Measurements from ENCODE around the gene KDM6A. TPM values are rescaled to one million over a fixed set of nuclear protein-coding genes. Genes with fewer than 3 reads are reported as not detected.

Gene KDM6A
- total RNA-seq, 1 experiment from 2014 or later, result 21.0 TPM

- Histone ChIP-seq H3K9me2 (ENCODE audit: insufficient read depth) (no peaks in the 10 kb centered on the region), H3K27ac (ENCODE audit: low read depth, low read length) (no peak overlapping the region), H3K9ac (ENCODE audit: low read length) (no peak overlapping the region), H2AFZ (ENCODE audit: low read depth, low read length, poor library complexity, severe bottlenecking) (peak overlapping the region; percentile 78), H3K4me2 (ENCODE audit: low read length) (0 out of 2 replicates have a peak overlapping the region, but pooled peaks have one; percentile 12), H3K36me3 (ENCODE audit: control insufficient read depth in 1 of 2, insufficient read depth in 2 of 2, low read length in 2 of 2) (no peaks in the 10 kb centered on the region), H3K4me3 (replicated peaks in 1 of 2; ENCODE audit: low read depth in 1 of 2, low read length in 2 of 2) (no peak overlapping the region), H3K79me2 (ENCODE audit: insufficient read depth, low read length) (no peaks in the 10 kb centered on the region), H4K20me1 (ENCODE audit: insufficient read depth) (no peaks in the 10 kb centered on the region), H3K27me3 (ENCODE audit: insufficient read depth, low read length) (no peaks in the 10 kb centered on the region), H3K4me1 (ENCODE audit: control insufficient read depth in 1 of 2, insufficient read depth in 2 of 2, low read length in 2 of 2) (peaks cover 0 to 5% of the 10 kb centered on the region in 2 experiments; a peak in 2 of 4 replicates), H3K9me3 (ENCODE audit: control insufficient read depth in 1 of 2, insufficient read depth in 1 of 2, low read depth in 1 of 2, low read length in 2 of 2) (no peaks in the 10 kb centered on the region)
- ATAC-seq (peak; percentile 66), DNase-seq (ENCODE audit: low read depth, low spot score) (peak; percentile 10)
- intact Hi-C loops (cut with micrococcal nuclease), result no loop called here
- BruUV-seq (replicated peaks), result no TSS peak
- CTCF ChIA-PET, result no interaction called here
- RAD21 ChIA-PET (ENCODE audit: low non-redundant PET in 1 of 2, low total read pairs in 2 of 2, uncharacterized antibody in 2 of 2, unreplicated experiment in 2 of 2), result no interaction called here
- TF ChIP-seq REST (IDR thresholded peaks at IDR 0.05; ENCODE audit: low read depth) (no peak), MAX (IDR thresholded peaks at IDR 0.05) (peak; percentile 36; the same call in 1 of the 2 replicates), FOSL1 (IDR thresholded peaks at IDR 0.05; ENCODE audit: low read depth) (peak; percentile 45; the same call in 1 of the 2 replicates), JUND (IDR thresholded peaks at IDR 0.05) (peak; percentile 41; the same call in 1 of the 2 replicates)
- POLR2A ChIA-PET, result no interaction called here
Observed at GRCh38 chrX:44828008-44828605, 44.9 kb upstream of the KDM6A start.

- no peak for ATAC-seq
- BruUV-seq (replicated peaks), result no TSS peak
- RAD21 ChIA-PET (ENCODE audit: low non-redundant PET in 1 of 2, low total read pairs in 2 of 2, uncharacterized antibody in 2 of 2, unreplicated experiment in 2 of 2), result no interaction called here
- H3K9me3 ChIP-seq (ENCODE audit: control insufficient read depth in 1 of 2, insufficient read depth in 1 of 2, low read depth in 1 of 2, low read length in 2 of 2), result no peaks in the 10 kb centered on the region
- H3K9me2 ChIP-seq (ENCODE audit: insufficient read depth), result no peaks in the 10 kb centered on the region
- no peaks in the 10 kb centered on the region for H3K27me3 ChIP-seq (ENCODE audit: insufficient read depth, low read length)
- no peak overlapping the region for H3K4me3 ChIP-seq (replicated peaks in 1 of 2; ENCODE audit: low read depth in 1 of 2, low read length in 2 of 2)
- H3K27ac ChIP-seq (ENCODE audit: low read depth, low read length), result no peak overlapping the region
- H2AFZ ChIP-seq (ENCODE audit: low read depth, low read length, poor library complexity, severe bottlenecking), result no peak overlapping the region
- POLR2A ChIA-PET, result no interaction called here
- CTCF ChIA-PET, result no interaction called here
- intact Hi-C loops (cut with micrococcal nuclease), result no loop called here
- H3K36me3 ChIP-seq (ENCODE audit: control insufficient read depth in 1 of 2, insufficient read depth in 2 of 2, low read length in 2 of 2), result no peaks in the 10 kb centered on the region
- peaks cover 0 to 5% of the 10 kb centered on the region in 2 experiments; a peak in 2 of 4 replicates for H3K4me1 ChIP-seq (ENCODE audit: control insufficient read depth in 1 of 2, insufficient read depth in 2 of 2, low read length in 2 of 2)
- H3K4me2 ChIP-seq (ENCODE audit: low read length), result no peak overlapping the region
- no peaks in the 10 kb centered on the region for H3K79me2 ChIP-seq (ENCODE audit: insufficient read depth, low read length)
- H4K20me1 ChIP-seq (ENCODE audit: insufficient read depth), result no peaks in the 10 kb centered on the region
- DNase-seq (ENCODE audit: low read depth, low spot score), result no peak
- H3K9ac ChIP-seq (ENCODE audit: low read length), result no peak overlapping the region
- TF ChIP-seq EZH2 (IDR thresholded peaks at IDR 0.05), result no peak
- no peak for TF ChIP-seq POLR2AphosphoS5 (IDR thresholded peaks at IDR 0.05; ENCODE audit: low read depth, low read length)
- no peak for TF ChIP-seq MAX (IDR thresholded peaks at IDR 0.05)
- TF ChIP-seq YY1 (IDR thresholded peaks at IDR 0.05; ENCODE audit: extremely low read depth, insufficient replicate concordance, low read depth, low read length), result no peak
- TF ChIP-seq CBX3 (IDR thresholded peaks at IDR 0.05; ENCODE audit: low read depth), result no peak
- no peak for TF ChIP-seq TCF7L2 (IDR thresholded peaks at IDR 0.05; ENCODE audit: borderline replicate concordance, extremely low read depth, insufficient read depth, insufficient read length)
- no peak for TF ChIP-seq ATF3 (IDR thresholded peaks at IDR 0.05)
- no peak for TF ChIP-seq SIN3A (IDR thresholded peaks at IDR 0.05; ENCODE audit: low read depth)
- TF ChIP-seq CEBPB (IDR thresholded peaks at IDR 0.05; ENCODE audit: low read depth), result no peak
Observed at GRCh38 chrX:44829832-44830231, 43.2 kb upstream of the KDM6A start.

All from HCT116 (cell line).